Measurements from ENCODE around the gene IZUMO1.

Gene IZUMO1

GRCh38 chr19:48757741-48758144, 11.0 kb upstream of the IZUMO1 start:
- in situ Hi-C loops (cut with HindIII; ENCODE audit: low sequenced_read_pairs), result no loop called here

- in situ Hi-C loops (cut with HindIII; ENCODE audit: low sequenced_read_pairs), result no loop called here
Observed at GRCh38 chr19:48757089-48757675, 10.5 kb upstream of the IZUMO1 start.

- in situ Hi-C loops (cut with HindIII; ENCODE audit: low sequenced_read_pairs), result no loop called here
Observed at GRCh38 chr19:48756686-48757085, 10.0 kb upstream of the IZUMO1 start.

- in situ Hi-C loops (cut with HindIII; ENCODE audit: low sequenced_read_pairs), result no loop called here
Observed at GRCh38 chr19:48756212-48756611, 9.5 kb upstream of the IZUMO1 start.

- in situ Hi-C loops (cut with HindIII; ENCODE audit: low sequenced_read_pairs), result no loop called here
Observed at GRCh38 chr19:48755787-48756186, 9.1 kb upstream of the IZUMO1 start.

GRCh38 chr19:48755084-48755641, 8.5 kb upstream of the IZUMO1 start, which contains the start of gene FGF21:
Gene FGF21, plus strand, starts transcription at chr19:48755524. Its CDS starts 713 bp downstream, at chr19:48756237.
- in situ Hi-C loops (cut with HindIII; ENCODE audit: low sequenced_read_pairs), result no loop called here

- in situ Hi-C loops (cut with HindIII; ENCODE audit: low sequenced_read_pairs), result no loop called here
Observed at GRCh38 chr19:48752496-48753365, 6.0 kb upstream of the IZUMO1 start, which contains the start of gene FUT1. Gene FUT1, minus strand, starts transcription at chr19:48752641. Its CDS starts 1,360 bp downstream, at chr19:48751281.

GRCh38 chr19:48751845-48752495, 5.3 kb upstream of the IZUMO1 start:
- in situ Hi-C loops (cut with HindIII; ENCODE audit: low sequenced_read_pairs), result no loop called here

- in situ Hi-C loops (cut with HindIII; ENCODE audit: low sequenced_read_pairs), result no loop called here
Observed at GRCh38 chr19:48750771-48751504, 4.2 kb upstream of the IZUMO1 start.

GRCh38 chr19:48750351-48750750, 3.6 kb upstream of the IZUMO1 start:
- in situ Hi-C loops (cut with HindIII; ENCODE audit: low sequenced_read_pairs), result no loop called here

- in situ Hi-C loops (cut with HindIII; ENCODE audit: low sequenced_read_pairs), result no loop called here
Observed at GRCh38 chr19:48749571-48750198, 3.0 kb upstream of the IZUMO1 start.

- in situ Hi-C loops (cut with HindIII; ENCODE audit: low sequenced_read_pairs), result no loop called here
Observed at GRCh38 chr19:48746110-48746509, 599 bp downstream of the IZUMO1 start.

- in situ Hi-C loops (cut with HindIII; ENCODE audit: low sequenced_read_pairs), result no loop called here
Observed at GRCh38 chr19:48745208-48745995, 1.3 kb downstream of the IZUMO1 start.

- in situ Hi-C loops (cut with HindIII; ENCODE audit: low sequenced_read_pairs), result no loop called here
Observed at GRCh38 chr19:48742096-48742495, 4.6 kb downstream of the IZUMO1 start.

GRCh38 chr19:48741129-48741999, 5.3 kb downstream of the IZUMO1 start:
- in situ Hi-C loops (cut with HindIII; ENCODE audit: low sequenced_read_pairs), result no loop called here

- in situ Hi-C loops (cut with HindIII; ENCODE audit: low sequenced_read_pairs), result no loop called here
Observed at GRCh38 chr19:48740164-48740972, 6.3 kb downstream of the IZUMO1 start, which contains the start of gene RASIP1. Gene RASIP1, minus strand, starts transcription at chr19:48740610. Its CDS starts 328 bp downstream, at chr19:48740282.

GRCh38 chr19:48739404-48740163, 7.1 kb downstream of the IZUMO1 start:
- in situ Hi-C loops (cut with HindIII; ENCODE audit: low sequenced_read_pairs), result no loop called here

All from DLD1 (cell line).